HL-60/S4 treated with phorbol 12-myristate 13-acetate at 8.2 ng/mL for 4 days and 3 days (cell line): ENCODE results near the gene NUF2.
"Not testable (repeated sequence)": the region's sequence is repeated elsewhere in the genome, so short reads cannot be mapped to it uniquely, and the experiment has no call there.

ENCODE experiments used
- in situ Hi-C: fragments of 300-500 bp; cut with MboI; formaldehyde crosslinking; loops from 2 replicates; pipeline ENCODE4 v1.15.0; 2022; ENCODE audit warnings: low sequenced_read_pairs

The NUF2 gene

GRCh38 chr1:163321311-163322305, at the start of gene NUF2:
Gene NUF2 (plus strand): TSS chr1:163321954. CDS start chr1:163326052, 4,098 bp downstream.
- in situ Hi-C loops, result loop anchor here (25.0 kb wide), 1 partner anchor 434 kb away; no protein-coding TSS in a partner anchor

- in situ Hi-C loops, result no loop called here
Measured at GRCh38 chr1:163273766-163274441, 47.9 kb upstream of the NUF2 start.

GRCh38 chr1:163275222-163275621, 46.5 kb upstream of the NUF2 start:
- in situ Hi-C loops, result no loop called here

GRCh38 chr1:163278602-163279001, 43.2 kb upstream of the NUF2 start:
- in situ Hi-C loops, result no loop called here

- in situ Hi-C loops, result not testable (repeated sequence)
Measured at GRCh38 chr1:163284867-163285266, 36.9 kb upstream of the NUF2 start.

- in situ Hi-C loops, result no loop called here
Measured at GRCh38 chr1:163290025-163290640, 31.6 kb upstream of the NUF2 start.

GRCh38 chr1:163291461-163291860, 30.3 kb upstream of the NUF2 start:
- in situ Hi-C loops, result no loop called here

GRCh38 chr1:163292153-163292552, 29.6 kb upstream of the NUF2 start:
- in situ Hi-C loops, result not testable (repeated sequence)

- in situ Hi-C loops, result not testable (repeated sequence)
Measured at GRCh38 chr1:163293497-163293896, 28.3 kb upstream of the NUF2 start.

GRCh38 chr1:163295949-163296348, 25.8 kb upstream of the NUF2 start:
- in situ Hi-C loops, result no loop called here

GRCh38 chr1:163296504-163297263, 25.1 kb upstream of the NUF2 start:
- in situ Hi-C loops, result no loop called here

GRCh38 chr1:163298365-163298764, 23.4 kb upstream of the NUF2 start:
- in situ Hi-C loops, result no loop called here

GRCh38 chr1:163300568-163300967, 21.2 kb upstream of the NUF2 start:
- in situ Hi-C loops, result loop anchor here (25.0 kb wide), 1 partner anchor 413 kb away; no protein-coding TSS in a partner anchor

- in situ Hi-C loops, result loop anchor here (25.0 kb wide), 1 partner anchor 416 kb away; no protein-coding TSS in a partner anchor
Measured at GRCh38 chr1:163303561-163303960, 18.2 kb upstream of the NUF2 start.

- in situ Hi-C loops, result loop anchor here (25.0 kb wide), 1 partner anchor 418 kb away; no protein-coding TSS in a partner anchor
Measured at GRCh38 chr1:163305441-163305840, 16.3 kb upstream of the NUF2 start.

- in situ Hi-C loops, result loop anchor here (25.0 kb wide), 1 partner anchor 420 kb away; no protein-coding TSS in a partner anchor
Measured at GRCh38 chr1:163307479-163308171, 14.1 kb upstream of the NUF2 start.

GRCh38 chr1:163308811-163309210, 12.9 kb upstream of the NUF2 start:
- in situ Hi-C loops, result loop anchor here (25.0 kb wide), 1 partner anchor 422 kb away; no protein-coding TSS in a partner anchor

GRCh38 chr1:163315773-163316374, 5.9 kb upstream of the NUF2 start:
- in situ Hi-C loops, result loop anchor here (25.0 kb wide), 1 partner anchor 429 kb away; no protein-coding TSS in a partner anchor

GRCh38 chr1:163320891-163321290, 863 bp upstream of the NUF2 start:
- in situ Hi-C loops, result loop anchor here (25.0 kb wide), 1 partner anchor 434 kb away; no protein-coding TSS in a partner anchor
